CD4-positive, alpha-beta T cell treated with Interleukin-15 for 4 hours (primary cell): ENCODE measurements around the gene KIFC1.
"Not testable (repeated sequence)": the region's sequence is repeated elsewhere in the genome, so short reads cannot be mapped to it uniquely, and the experiment has no call there.

ENCODE experiments used
- DNase-seq: peaks from one replicate; pipeline ENCODE4 v3.0.0-alpha.2; 2020; ENCODE audit warnings: low spot score

Gene KIFC1, protein sequence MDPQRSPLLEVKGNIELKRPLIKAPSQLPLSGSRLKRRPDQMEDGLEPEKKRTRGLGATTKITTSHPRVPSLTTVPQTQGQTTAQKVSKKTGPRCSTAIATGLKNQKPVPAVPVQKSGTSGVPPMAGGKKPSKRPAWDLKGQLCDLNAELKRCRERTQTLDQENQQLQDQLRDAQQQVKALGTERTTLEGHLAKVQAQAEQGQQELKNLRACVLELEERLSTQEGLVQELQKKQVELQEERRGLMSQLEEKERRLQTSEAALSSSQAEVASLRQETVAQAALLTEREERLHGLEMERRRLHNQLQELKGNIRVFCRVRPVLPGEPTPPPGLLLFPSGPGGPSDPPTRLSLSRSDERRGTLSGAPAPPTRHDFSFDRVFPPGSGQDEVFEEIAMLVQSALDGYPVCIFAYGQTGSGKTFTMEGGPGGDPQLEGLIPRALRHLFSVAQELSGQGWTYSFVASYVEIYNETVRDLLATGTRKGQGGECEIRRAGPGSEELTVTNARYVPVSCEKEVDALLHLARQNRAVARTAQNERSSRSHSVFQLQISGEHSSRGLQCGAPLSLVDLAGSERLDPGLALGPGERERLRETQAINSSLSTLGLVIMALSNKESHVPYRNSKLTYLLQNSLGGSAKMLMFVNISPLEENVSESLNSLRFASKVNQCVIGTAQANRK

DNA sequence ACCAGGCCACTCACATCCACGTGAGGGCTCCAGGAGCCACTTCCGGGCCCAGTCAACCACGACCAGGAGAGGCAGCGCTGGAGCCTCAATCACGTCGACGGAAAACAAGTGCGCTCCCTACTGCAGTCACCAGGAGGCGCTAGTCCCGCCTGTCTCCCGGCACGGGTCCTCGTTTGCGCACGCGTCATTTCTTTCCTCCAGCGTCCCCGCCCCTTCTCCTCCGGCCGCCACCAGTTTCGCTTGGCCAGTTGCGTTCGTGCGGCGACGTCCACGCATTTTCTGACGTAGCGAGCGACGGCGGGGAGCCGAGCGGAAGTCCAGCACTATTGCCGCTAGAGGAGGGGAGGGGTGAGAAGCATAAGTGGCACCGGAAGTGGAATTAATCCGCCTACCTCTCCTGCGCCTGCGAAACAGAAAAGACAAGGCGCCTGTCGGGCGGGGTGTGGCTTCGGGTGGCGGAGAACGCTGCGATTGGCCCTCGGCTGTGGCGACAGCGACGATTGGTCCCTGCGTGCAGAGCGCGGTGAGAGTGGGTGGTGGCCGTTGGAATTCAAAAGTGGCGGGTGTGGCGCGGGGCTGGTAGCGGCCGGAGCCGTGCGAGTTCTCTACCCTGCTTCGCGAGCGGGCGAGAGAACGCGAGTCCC, at the start of gene KIFC1:
Gene KIFC1, plus strand, starts transcription at position 546 of the 644 bp plus-strand sequence. CDS start 163 bp downstream, outside the sequence.
- DNase-seq, result peak; percentile 99

- DNase-seq, result not testable (repeated sequence)
These were observed 48.0 kb upstream of the KIFC1 start for GRCh38 chr6:33343606-33343952.

DNA sequence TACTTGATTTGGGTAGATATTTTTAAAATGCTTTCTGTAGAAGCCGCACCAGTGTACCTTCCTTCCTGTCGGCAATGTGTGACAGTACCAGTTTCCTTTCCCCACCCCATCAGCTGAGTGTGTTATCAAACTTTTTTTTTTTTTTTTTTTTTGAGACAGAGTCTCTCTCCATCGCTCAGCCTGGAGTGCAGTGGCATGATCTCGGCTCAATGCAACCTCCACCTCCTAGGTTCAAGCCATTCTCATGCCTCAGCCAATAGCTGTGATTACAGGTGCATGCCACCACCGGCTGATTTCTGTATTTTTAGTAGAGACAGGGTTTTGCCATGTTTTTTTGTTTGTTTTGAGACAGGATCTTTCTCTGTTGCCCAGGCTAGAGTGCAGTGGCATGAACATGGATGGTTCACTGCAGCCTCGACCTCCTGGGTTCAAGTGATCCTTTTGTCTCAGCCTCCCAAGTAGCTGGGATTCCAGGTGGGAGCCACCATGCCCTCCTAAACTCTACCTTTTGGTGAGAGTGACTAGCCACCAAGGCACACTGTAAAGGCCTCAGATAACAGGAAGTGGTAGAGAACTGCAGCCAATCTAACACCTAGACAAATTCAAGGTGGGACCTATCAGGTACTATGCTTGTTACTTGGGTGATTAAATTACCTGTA, 47.5 kb upstream of the KIFC1 start:
- DNase-seq, result peak; percentile 86

GRCh38 chr6:33344701-33345697, 46.6 kb upstream of the KIFC1 start:
- peak; percentile 88 for DNase-seq

DNA sequence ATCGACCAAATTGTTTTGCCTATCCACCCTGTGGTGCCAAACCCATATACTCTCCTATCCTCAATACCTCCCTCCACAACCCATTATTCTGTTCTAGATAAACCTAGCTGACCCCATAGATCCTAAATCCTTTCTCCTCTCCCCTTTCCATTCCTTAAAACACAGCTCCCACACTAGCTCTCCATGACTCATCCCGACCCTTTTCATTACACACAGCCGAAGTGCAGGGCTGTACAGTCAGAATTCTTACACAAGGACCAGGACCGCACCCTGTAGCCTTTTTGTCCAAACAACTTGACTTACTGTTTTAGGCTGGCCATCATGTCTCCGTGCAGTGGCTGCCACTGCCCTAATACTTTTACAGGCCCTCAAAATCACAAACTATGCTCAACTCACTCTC, 44.7 kb upstream of the KIFC1 start:
- not testable (repeated sequence) for DNase-seq

DNA sequence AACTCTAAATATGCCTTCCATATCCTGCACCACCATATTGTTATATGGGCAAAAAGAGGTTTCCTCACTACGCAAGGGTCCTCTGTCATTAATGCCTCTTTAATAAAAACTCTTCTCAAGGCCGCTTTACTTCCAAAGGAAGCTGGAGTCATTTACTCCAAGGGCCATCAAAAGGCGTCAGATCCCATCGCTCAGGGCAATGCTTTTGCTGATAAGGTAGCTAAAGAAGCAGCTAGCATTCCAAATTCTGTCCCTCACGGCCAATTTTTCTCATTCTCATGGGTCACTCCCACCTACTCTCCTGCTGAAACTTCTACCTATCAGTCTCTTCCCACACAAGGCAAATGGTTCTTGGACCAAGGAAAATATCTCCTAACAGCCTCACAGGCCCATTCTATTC, 43.8 kb upstream of the KIFC1 start:
- DNase-seq, result no peak

DNA sequence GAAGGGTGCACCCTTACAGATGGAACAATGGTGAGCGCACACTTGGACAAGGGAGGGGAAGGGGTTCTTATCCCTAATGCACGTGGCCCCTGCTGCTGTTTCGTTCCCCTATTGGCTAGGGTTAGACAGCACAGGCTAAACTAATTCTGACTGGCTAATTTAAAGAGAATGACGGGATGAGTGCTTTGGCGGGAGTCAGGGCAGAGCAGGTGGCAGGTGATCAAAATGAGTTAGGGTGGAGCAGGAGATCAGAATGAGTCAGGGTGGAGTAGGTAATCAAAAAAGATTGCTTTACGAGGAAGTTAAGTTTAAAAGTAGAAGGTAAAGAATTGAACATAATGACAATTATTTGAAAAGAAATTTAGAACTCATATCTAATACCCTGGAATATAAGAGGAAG, 35.8 kb upstream of the KIFC1 start:
- not testable (repeated sequence) for DNase-seq

DNA sequence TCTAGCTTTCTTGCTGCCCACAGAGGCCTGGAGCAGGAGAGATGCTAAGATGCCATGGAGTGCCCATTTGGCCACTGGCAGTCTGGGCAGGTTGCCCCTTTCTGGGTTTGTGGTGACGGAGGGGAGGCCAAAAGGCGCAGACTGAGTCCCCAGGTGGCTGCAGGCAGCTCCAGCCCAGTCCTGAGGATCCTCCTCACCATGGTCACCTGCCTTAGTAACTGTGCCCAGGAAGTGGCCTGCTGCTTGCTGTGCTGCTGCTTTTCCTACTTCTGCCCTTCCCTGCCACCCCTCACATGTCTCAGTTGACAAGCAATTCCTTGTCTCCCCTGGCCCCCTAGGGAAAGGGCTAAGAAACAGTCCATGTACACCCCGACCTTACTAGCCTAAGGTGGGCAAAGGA, 35.3 kb upstream of the KIFC1 start:
- DNase-seq, result no peak

GRCh38 chr6:33357160-33357871, 34.3 kb upstream of the KIFC1 start:
- not testable (repeated sequence) for DNase-seq

- no peak for DNase-seq
These were observed 32.3 kb upstream of the KIFC1 start for GRCh38 chr6:33359331-33359730.

DNA sequence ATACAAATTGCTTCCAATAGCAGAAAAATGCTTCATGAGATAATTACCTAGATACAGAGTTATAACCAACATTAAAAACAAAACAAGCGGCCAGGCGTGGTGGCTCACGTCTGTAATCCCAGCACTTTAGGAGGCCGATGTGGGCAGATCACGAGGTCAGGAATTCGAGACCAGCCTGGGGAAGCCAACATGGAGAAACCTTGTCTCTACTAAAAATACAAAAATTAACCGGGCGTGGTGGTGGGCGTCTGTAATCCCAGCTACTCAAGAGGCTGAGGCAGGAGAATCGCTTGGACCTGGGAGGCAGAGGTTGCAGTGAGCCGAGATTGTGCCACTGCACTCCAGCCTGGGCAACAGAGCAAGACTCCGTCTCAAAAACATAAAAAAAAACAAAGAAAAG, 28.1 kb upstream of the KIFC1 start:
- not testable (repeated sequence) for DNase-seq

- not testable (repeated sequence) for DNase-seq
These were observed 27.0 kb upstream of the KIFC1 start for GRCh38 chr6:33364475-33365205.

DNA sequence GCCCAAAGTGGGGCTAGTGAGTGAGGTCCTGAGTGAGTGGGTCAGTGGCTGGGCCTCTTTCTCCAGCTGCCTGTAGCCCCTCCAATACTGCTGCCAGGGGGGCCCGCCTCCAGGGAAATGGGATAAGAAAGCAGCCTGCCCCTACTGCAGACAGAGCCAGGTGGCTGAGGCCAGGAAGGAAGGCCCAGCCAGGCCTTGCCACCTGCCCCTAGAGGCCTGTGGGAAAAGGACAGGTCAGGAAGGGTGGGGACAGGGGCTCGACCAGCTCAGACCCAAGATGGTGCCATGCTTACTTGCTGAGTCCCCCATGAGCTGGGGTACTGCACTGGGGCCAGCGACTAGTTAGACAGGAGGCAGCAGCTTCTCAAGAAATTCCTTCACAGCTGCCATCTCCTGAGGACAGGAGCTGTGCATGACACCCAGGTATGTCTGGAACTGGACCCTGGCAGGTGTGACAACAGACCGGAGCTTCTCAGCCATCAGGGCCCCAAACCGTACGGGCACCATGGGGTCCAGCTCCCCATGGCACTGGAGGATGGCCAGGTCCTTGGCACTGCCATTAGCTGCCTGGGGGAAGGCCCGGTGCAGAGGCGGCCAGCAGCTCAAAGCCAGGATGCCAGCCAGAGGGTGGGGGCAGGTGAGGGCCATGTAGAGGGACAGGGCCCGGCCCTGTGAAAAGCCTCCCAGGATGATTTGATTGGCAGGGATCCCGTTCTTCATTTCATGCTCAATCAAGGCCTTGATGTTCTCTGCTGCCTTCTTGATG, 26.2 kb upstream of the KIFC1 start:
- not testable (repeated sequence) for DNase-seq

GRCh38 chr6:33367009-33367714, 24.5 kb upstream of the KIFC1 start:
- DNase-seq, result no peak

DNA sequence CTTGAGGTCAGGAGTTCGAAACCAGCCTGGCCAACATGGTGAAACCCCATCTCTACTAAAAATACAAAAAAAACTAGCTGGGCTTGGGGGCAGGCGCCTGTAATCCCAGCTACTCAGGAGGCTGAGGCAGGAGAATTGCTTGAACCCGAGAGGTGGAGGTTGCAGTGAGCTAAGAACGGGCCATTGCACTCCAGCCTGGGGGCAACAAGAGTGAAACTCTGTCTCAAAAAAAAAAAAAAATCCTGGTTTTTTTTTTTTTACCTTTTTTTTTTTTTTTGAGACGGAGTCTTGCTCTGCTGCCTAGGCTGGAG, 24.0 kb upstream of the KIFC1 start:
- not testable (repeated sequence) for DNase-seq

DNA sequence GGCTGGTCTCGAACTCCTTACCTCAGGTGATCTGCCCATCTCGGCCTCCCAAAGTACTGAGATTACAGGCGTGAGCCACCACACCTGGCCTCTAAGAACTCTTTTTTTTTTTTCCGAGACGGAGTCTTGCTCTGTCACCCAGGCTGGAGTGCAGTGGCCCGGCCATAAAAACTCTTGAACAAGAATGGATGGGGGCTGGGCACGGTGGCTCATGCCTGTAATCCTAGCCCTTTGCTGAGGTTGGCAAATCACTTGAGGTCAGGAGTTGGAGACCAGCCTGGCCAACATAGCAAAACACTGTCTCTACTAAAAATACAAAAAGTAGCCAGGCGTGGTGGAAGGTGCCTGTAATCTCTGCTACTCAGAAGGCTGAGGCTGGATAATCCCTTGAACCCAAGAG, 19.7 kb upstream of the KIFC1 start:
- DNase-seq, result not testable (repeated sequence)

DNA sequence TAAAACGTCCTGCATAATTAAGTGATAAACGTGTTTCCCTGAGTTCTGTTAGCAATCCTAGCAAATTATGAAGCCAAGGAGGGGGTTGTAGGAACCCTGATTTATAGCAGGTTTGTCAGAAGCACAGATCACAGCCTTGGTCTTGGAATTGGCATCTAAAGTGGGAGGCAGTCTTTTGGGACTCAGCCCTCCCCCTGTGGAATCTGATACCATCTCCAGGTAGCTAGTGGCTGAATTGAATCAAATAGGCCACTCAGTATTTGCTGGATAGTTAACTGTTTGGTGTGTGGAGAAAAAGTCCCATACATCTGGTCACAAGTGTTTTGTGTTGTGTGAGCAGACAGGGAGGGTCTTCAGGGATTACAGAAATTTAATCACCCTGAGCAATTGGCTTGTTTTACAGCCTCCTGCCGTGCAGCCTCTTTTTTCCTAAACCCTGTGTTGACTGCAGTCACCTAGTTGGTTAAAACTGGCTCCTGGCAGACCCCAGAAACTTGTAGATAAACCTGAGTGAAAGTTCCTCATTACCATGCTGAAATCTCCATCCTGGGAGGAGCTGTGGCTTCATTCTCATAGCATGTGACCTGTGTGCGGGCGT, 19.0 kb upstream of the KIFC1 start:
- DNase-seq, result no peak
